Activated T-cell treated with anti-CD3 and anti-CD28 coated beads for 1 hour (primary cell): ENCODE results near the gene MECR.

Experiments
- DNase-seq: peaks from one replicate; pipeline ENCODE4 v3.0.0-alpha.2; 2020; ENCODE audit warnings: low read depth

MECR gene

DNA sequence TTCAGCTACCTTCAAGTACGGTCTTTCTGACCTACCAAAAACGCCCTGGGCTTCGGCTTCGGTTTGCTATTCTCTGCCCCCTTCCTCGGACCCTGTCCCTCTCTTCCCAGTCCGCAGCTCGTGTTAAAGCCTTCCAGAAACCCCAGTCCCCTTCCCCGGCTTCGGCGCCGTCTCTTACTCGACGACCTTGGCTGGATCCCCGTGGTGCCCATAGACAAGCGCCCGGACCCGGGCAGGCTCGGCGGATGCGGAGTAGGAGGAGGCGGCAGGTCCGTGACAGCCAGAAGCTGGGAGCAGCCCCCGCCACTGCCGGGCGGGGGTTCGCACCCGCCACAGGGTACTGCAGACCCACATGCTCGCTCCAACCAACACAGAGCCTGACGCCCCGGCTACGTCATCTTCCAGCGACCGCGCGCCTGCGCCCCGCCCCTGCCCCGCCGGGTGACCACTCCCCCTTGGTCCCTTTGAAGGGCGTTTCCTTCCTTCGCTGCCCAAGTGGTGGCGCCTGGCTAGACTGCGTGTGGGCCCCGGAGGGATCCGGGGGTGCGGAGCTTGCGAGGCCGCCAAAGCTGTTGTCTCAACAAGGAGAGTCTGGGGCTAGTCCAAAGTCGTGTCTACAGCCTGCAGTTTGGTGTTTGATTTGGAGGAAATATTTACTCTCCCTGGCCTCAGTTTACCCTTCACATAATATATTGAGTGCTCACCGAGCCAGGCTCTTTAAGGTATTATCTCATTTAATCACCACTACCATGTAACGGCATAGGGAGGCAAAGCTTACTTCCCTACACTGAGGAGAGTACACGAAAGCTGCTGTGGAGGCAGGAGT lies at the start of gene MECR:
MECR (minus strand) TSS at position 382 of the 826 bp plus-strand sequence; CDS start at position 354, 28 bp downstream.
- DNase-seq = peak; percentile 87

GRCh38 chr1:29279951-29280391 lies 49.2 kb upstream of the MECR start:
- no peak for DNase-seq

DNA sequence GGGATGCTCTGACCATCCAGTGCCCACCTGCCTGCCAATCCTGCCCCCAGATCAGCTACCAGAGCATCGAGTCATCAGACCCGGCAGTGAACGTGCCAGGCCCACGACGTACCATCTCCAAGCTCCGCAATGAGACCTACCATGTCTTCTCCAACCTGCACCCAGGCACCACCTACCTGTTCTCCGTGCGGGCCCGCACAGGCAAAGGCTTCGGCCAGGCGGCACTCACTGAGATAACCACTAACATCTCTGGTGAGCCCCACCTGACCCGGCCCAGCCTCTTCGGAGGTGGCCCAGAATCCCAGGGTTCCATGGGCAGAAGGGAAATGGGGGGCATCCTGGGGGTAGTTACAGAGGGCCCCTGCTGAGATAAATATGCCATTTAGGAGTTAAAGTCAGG lies 48.7 kb upstream of the MECR start:
- DNase-seq = no peak

GRCh38 chr1:29278124-29278523 lies 47.4 kb upstream of the MECR start:
- DNase-seq = no peak

GRCh38 chr1:29275435-29275834 lies 44.7 kb upstream of the MECR start:
- DNase-seq = no peak

- DNase-seq = no peak
Measured at GRCh38 chr1:29272147-29272907, 41.6 kb upstream of the MECR start.

DNA sequence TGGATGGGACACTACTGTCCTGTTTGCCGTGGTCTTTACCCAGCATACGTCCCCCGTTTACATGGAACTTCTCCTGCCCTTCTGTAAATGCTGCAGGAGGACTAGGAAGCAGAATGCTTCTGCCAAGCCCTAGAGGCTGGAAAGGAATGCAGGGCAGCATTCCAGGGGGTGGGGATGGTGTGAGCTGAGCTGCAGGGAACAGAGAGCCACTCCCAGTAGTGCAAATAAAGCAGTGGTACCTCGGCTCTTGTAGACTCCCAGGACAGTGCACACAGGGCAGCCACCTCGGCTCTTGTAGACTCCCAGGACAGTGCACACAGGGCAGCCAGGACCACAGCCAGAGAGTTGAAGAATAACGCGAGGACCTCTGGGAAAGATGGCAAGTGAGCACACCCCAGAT lies 41.0 kb upstream of the MECR start:
- no peak for DNase-seq

DNA sequence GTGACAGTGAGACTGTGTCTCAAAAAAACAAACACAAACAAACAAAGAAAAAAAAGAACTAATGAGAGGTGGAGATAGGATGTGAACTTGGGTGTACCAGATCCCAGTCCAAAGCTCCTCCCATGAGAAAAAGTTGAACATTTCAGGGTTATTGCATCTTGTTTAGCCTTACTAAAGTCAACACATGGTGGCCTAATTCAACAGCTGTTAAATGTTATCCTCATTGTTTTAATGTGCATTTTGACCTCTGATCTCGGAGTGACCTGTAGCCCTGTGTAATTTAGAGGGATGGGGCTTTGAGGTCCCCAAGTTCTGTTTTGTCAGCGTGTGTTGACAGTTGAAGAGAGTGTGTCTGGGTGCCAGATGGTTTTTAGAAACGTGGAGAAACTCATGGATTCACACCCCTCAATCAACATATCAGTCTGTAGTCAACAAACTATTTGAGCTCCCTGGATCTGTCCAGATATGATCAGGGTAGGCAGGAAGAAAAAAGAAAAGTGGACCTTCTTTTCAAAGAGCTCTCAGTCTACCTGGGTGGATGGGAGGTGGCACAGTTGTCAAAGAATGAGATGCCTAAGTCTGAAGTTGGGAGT lies 40.3 kb upstream of the MECR start:
- DNase-seq = no peak

GRCh38 chr1:29269382-29269781 lies 38.6 kb upstream of the MECR start:
- DNase-seq = no peak

DNA sequence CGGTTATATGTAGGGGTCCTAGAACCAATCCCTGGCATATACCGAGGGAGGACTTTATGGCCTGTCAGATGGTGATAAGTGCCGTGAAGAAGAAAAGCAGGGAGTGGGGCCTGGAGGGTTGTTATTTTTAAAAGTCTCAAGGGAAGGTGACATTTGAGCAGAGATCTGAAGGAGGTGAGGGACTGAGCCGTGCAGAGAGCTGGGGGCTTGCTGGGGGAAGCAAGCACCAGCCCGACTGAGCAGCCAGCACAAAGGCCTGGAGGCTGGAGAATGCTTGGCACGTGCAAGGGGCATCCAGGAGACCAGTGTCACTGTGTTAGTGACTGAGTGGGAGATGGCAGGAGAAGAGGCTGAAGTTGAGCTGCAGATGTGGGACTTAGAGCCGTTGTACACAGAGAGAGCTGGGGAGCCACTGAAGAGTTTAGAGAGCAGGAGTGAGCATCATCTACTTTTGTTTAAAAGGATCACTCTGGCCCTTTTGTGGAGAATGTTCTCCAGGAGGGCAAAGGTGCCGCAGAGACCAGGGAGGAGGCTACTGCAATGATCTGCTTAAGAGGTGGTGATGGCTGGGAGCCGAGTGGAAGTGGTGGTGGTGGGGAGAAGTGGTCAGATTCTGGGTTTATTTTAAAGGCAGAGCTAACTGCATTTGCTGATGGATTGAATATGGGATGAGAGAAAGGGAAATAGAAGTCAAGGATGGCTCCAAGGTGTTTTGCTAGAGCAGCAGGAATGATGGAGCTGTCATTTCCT lies 36.8 kb upstream of the MECR start:
- DNase-seq = no peak

- DNase-seq = no peak
Measured at GRCh38 chr1:29266912-29267311, 36.2 kb upstream of the MECR start.

GRCh38 chr1:29264773-29265389 lies 34.1 kb upstream of the MECR start:
- DNase-seq = no peak

DNA sequence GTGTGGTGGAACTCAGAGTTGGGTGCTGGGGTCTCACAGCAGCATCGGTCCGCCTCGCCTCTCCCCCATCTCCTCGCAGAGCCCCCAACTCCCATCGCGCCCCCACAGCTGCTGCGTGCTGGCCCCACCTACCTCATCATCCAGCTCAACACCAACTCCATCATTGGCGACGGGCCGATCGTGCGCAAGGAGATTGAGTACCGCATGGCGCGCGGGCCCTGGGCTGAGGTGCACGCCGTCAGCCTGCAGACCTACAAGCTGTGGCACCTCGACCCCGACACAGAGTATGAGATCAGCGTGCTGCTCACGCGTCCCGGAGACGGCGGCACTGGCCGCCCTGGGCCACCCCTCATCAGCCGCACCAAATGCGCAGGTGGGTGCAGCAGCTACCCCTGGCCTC lies 29.8 kb upstream of the MECR start:
- DNase-seq = no peak

DNA sequence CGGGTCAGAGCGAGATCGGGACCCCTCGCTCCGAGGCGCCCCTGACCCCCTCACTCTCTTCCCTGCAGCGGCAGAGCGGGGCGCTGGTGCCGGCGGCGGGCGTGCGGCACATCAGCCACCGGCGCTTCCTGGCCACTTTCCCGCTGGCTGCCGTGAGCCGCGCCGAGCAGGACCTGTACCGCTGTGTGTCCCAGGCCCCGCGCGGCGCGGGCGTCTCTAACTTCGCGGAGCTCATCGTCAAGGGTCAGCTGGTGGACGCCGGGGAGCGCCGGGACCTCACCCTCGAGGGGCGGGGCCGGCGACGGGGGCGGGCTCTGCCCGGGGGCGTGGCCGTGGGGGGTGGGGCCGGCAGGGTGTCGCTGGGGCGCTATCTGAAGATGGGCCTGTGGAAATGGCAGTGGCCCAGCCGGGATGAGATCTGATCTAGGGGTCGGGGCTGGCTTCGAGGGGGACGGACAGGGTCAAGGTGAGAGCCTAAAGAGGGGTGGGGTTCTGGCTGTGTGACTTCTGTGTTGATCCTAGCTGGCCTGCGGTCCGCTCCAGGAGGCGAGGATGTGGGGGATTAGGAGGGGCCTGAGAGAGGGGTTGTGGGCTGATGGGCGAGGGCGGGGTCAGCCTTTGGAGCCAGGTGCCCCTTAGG lies 29.2 kb upstream of the MECR start:
- no peak for DNase-seq

DNA sequence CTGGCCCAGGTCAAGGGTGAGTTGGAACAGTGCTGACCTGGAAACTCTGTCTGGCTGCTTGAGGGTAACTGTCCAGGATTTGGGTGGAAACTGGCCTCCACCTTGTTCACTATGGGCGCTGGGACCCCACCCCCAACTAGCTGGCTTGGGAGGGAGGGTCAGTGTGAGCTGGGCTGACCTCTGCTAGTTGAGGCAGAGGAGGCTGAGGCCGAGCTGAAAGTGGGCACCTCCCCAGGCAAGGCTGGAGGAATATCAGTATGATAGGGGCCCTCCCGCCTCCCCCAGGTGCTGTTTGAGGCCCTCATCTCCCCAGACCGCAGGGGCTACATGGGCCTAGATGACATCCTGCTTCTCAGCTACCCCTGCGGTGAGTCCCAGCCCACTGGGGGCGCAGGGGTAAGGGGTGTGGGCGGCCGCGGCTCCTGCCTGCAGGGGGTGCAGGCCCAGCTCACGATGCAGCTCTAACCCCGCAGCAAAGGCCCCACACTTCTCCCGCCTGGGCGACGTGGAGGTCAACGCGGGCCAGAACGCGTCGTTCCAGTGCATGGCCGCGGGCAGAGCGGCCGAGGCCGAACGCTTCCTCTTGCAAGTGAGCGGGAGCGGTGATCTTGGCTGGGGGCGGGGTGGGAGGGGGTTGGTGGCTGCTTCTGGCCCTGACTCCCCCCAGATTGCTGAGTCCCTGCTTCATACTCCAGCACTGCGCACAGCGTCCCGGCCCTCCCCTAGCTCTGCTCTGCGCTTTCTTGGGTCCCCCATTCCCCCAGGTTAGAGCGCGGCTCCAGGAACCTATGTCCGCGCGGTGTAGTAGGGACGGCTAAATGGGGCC lies 28.5 kb upstream of the MECR start:
- no peak for DNase-seq

DNA sequence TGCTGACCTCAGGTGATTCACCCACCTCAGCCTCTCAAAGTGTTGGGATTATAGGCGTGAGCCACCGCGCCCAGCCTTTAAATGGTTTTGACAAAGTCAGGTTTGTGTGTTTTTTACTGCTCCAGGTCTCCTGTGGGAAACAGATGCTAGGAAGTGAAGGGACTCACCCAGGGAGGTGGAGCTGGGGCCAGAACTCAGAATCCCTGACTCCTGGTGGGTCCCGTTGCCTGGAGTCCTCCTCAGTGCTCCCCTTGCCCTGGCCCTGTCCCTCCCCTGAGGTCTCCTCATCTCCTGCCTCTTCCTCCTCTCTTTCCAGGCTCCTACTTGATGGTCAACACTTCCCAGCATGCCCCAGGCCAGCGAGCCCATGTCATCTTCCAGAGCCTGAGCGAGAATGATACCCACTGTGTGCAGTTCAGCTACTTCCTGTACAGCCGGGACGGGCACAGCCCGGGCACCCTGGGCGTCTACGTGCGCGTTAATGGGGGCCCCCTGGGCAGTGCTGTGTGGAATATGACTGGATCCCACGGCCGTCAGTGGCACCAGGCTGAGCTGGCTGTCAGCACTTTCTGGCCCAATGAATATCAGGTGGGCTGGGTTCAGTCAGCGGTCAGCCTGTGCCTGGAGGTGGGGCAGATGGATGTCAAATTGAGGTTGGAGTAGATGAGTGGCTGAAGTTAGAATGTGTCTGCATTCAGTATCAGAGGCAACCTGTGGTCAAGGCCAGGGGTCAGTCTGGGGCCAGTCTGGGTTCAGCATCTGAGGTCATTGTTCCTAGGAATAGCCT lies 27.6 kb upstream of the MECR start:
- no peak for DNase-seq

DNA sequence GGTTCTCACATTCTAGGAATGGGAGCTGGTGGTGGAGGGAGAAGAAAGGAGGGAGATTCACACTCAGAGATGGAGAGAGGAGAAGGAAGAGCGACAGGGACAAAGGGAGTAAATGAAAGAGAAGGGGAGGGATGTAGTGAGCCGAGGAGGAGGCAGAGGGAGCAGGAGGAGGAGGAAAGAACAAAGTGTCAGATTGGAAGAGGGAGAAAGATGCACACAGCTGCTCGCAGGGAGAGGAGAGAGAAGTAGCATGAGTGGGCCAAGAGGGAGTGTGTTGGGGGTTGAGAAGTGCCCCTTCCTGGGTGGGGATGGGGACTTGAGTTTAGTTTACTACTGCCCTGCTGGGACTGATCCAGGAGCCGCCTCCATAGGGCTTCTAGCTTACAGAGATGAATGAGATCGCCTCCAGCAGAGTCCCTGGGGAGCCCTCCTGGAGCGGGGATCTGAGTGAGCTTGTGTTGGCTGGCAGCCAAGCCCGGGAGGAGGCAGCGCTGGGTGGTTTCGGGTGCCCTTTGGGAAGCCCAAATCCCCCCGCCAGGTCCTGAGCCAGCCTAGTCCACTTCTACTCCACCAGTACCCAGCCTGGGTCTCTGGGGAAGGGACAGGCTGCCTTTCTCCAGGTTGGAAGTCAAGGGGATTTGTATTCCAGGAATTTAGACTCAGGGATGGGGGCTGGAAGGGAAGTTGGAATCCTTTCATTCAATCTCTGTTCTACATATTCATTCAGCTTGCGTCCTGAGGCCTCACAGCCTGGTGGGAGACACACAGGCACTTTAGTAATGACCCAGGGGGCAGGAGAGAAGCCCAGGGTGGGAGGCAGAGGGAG lies 26.5 kb upstream of the MECR start:
- DNase-seq = no peak

- DNase-seq = no peak
Measured at GRCh38 chr1:29256394-29256793, 25.7 kb upstream of the MECR start.
